Uterus (tissue), 4 donors: ENCODE results near the gene RPGRIP1L. TPM values are rescaled to one million over a fixed set of nuclear protein-coding genes. Genes with fewer than 3 reads are reported as not detected.

Source experiments
- DNase-seq, 2 donors: peaks; one replicate each; pipeline ENCODE4 v3.0.0-alpha.2; 2019 to 2020
- H3K27ac ChIP-seq, 2 donors: fragments of 200-600 bp; sonication (generic); 1 replicate in 1 of 2; 2 replicates in 1 of 2; pipeline ENCODE4 v1.5.1; 2016 to 2018
- H3K27me3 ChIP-seq, 2 donors: fragments of 200-600 bp; sonication (generic); one replicate each; pipeline ENCODE4 v1.5.1; 2018 to 2019; ENCODE audit warnings: control low read depth in 1 of 2
- H3K36me3 ChIP-seq, 2 donors: fragments of 200-600 bp; sonication (generic); one replicate each; pipeline ENCODE4 v1.5.1; 2019; ENCODE audit warnings: control low read depth in 1 of 2
- H3K4me1 ChIP-seq, 2 donors: fragments of 200-600 bp; sonication (generic); one replicate each; pipeline ENCODE4 v1.5.1; 2018 to 2019; ENCODE audit warnings: control low read depth in 1 of 2
- H3K4me3 ChIP-seq, 2 donors: fragments of 200-600 bp; sonication (generic); 1 replicate in 1 of 2; 2 replicates in 1 of 2; pipeline ENCODE4 v1.5.1; 2018 to 2019; ENCODE audit warnings: mild to moderate bottlenecking in 1 of 2
- H3K9me3 ChIP-seq, 2 donors: fragments of 200-600 bp; sonication (generic); one replicate each; pipeline ENCODE4 v1.5.1; 2019; ENCODE audit warnings: control low read depth in 1 of 2
- POLR2A ChIP-seq, 2 donors: fragments of 450-650 bp; IDR thresholded peaks; one replicate each; pipeline ENCODE4 v1.6.1; 2016; ENCODE audit warnings: antibody characterized with exemption in 2 of 2, mild to moderate bottlenecking in 1 of 2, moderate library complexity in 1 of 2
- intact Hi-C: fragments of 100-400 bp; cut with DNase I; formaldehyde crosslinking; loops from one replicate; pipeline ENCODE4 v1.15.1; 2023; ENCODE audit warnings: low total_unique reads
- total RNA-seq, 4 donors: library from RNA; depleted of rRNA in 3 of 4; stranded (reverse); fragments of >200 nt in 3 of 4; gene quantifications; one replicate each; pipeline versions ENCODE4 v1.1.0 to v1.2.4, GENCODE V29; 2014 to 2023
- TF ChIP-seq, protein P1 (sequence below), 4 experiments: fragments of 200-600 bp in 2 of 4; fragments of 450-650 bp in 2 of 4; sonication (generic) in 2 of 4; IDR thresholded peaks; one replicate each; pipeline ENCODE4 v1.5.1; 2016 to 2019; ENCODE audit warnings: antibody characterized with exemption in 4 of 4, mild to moderate bottlenecking in 2 of 4, moderate library complexity in 1 of 4
- donor health status: DM: yes; HTN: yes; CAD: no.

RPGRIP1L gene
- total RNA-seq, 4 donors from 2014 or later, result 1.2 to 35.3 (median 6.2) TPM

DNA sequence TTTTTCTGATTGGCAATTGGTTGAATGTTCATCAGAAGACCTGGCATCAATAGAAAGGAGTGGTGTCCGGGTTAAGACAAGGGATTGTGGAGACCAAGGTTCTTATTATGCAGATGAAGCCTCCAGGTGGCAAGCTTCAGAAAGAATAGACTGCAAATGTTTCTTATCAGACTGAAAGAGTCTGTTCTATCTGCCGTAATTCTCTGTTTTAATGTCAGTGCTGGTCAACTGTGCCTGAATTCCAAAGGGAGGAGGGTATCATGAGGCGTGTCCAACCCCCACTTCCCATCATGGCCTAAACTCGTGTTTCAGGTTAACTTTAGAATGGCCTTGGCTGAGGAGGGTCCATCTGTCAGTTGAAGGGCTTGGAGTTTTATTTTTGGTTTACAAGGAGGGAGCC is 140.2 kb downstream of the RPGRIP1L start:
- Histone ChIP-seq H3K9me3 (no peaks in the 10 kb centered on the region), H3K27ac (no peak overlapping the region), H3K4me3 (no peak overlapping the region), H3K4me1 (no peaks in the 10 kb centered on the region), H3K27me3 (no peaks in the 10 kb centered on the region), H3K36me3 (no peaks in the 10 kb centered on the region)
- intact Hi-C loops, result no loop called here
- TF ChIP-seq, protein P1, sequence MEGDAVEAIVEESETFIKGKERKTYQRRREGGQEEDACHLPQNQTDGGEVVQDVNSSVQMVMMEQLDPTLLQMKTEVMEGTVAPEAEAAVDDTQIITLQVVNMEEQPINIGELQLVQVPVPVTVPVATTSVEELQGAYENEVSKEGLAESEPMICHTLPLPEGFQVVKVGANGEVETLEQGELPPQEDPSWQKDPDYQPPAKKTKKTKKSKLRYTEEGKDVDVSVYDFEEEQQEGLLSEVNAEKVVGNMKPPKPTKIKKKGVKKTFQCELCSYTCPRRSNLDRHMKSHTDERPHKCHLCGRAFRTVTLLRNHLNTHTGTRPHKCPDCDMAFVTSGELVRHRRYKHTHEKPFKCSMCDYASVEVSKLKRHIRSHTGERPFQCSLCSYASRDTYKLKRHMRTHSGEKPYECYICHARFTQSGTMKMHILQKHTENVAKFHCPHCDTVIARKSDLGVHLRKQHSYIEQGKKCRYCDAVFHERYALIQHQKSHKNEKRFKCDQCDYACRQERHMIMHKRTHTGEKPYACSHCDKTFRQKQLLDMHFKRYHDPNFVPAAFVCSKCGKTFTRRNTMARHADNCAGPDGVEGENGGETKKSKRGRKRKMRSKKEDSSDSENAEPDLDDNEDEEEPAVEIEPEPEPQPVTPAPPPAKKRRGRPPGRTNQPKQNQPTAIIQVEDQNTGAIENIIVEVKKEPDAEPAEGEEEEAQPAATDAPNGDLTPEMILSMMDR (IDR thresholded peaks at IDR 0.05), result no peak
- TF ChIP-seq POLR2A (IDR thresholded peaks at IDR 0.05), result no peak
- no peak for DNase-seq

DNA sequence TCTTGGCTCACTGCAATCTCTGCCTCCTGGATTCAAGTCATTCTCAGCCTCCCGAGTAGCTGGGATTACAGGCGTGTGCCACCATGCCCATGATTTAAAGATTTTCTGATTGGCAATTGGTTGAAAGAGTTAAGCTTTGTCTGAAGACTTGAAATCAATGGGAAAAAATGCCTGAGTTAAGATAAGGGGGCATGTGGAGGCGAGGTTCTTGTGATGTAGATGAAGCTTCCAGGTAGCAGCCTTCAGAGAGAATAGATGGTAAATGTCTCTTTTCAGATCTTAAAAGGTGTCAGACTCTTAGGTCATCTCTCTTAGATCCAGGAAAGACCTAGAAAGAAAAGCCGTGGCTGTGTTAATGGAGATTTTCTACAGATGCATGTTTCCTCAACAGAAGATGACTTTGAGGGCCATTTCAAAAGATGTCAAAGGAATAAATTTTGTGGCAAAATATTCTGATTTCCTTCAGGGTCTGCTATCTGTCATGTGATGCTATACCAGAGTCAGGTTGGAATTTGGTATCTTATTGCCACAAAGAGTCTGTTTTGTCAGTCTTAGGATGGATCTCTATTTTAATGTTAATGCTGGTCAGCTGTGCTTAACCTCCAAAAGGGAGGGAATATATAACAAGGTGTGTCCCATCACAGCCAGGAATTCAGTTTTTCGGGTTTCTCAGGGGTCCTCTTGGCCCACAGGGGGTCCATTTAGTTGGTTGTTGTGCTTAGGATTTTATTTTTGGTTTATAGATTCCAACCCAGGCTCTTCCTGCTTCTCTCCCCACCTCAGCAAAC is 142.4 kb downstream of the RPGRIP1L start:
- H3K4me1 ChIP-seq, result no peaks in the 10 kb centered on the region
- no peaks in the 10 kb centered on the region for H3K27me3 ChIP-seq
- TF ChIP-seq, protein P1 (IDR thresholded peaks at IDR 0.05), result no peak
- no peak for TF ChIP-seq POLR2A (IDR thresholded peaks at IDR 0.05)
- DNase-seq, result no peak
- no peaks in the 10 kb centered on the region for H3K36me3 ChIP-seq
- H3K4me3 ChIP-seq, result no peak overlapping the region
- no peaks in the 10 kb centered on the region for H3K9me3 ChIP-seq
- no peak overlapping the region for H3K27ac ChIP-seq
- intact Hi-C loops, result no loop called here

GRCh38 chr16:53559270-53559951 is 144.2 kb downstream of the RPGRIP1L start:
- H3K4me3 ChIP-seq, result no peak overlapping the region
- no peak overlapping the region for H3K27ac ChIP-seq
- H3K9me3 ChIP-seq, result no peaks in the 10 kb centered on the region
- H3K4me1 ChIP-seq, result no peaks in the 10 kb centered on the region
- H3K36me3 ChIP-seq, result no peaks in the 10 kb centered on the region
- H3K27me3 ChIP-seq, result no peaks in the 10 kb centered on the region
- intact Hi-C loops, result no loop called here
- DNase-seq, result no peak
- TF ChIP-seq, protein P1 (IDR thresholded peaks at IDR 0.05), result no peak
- no peak for TF ChIP-seq POLR2A (IDR thresholded peaks at IDR 0.05)

DNA sequence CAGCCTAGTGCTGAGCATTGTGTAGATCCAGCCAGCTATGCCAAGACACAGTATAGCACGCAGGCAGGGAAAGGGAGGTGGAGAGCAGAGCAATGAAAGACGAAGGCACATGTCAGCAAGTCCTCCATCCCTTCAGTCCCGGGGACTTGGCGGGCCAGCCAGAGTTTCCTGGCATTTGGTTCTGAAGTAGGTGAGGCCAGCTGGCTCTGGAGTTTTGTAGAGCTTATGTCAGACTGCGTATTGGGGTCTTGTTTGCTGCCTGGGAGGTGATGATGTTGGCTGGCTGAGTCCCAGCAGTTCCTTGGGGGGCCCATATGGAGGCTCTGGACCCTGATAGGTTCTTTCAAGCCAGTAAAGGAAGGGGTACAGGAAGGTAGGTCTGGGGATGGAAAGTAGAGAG is 144.9 kb downstream of the RPGRIP1L start:
- no peak overlapping the region for H3K4me3 ChIP-seq
- no peaks in the 10 kb centered on the region for H3K9me3 ChIP-seq
- DNase-seq, result no peak
- no peaks in the 10 kb centered on the region for H3K4me1 ChIP-seq
- H3K27me3 ChIP-seq, result no peaks in the 10 kb centered on the region
- H3K36me3 ChIP-seq, result no peaks in the 10 kb centered on the region
- no peak overlapping the region for H3K27ac ChIP-seq
- TF ChIP-seq, protein P1 (IDR thresholded peaks at IDR 0.05), result no peak
- TF ChIP-seq POLR2A (IDR thresholded peaks at IDR 0.05), result no peak
- intact Hi-C loops, result no loop called here

DNA sequence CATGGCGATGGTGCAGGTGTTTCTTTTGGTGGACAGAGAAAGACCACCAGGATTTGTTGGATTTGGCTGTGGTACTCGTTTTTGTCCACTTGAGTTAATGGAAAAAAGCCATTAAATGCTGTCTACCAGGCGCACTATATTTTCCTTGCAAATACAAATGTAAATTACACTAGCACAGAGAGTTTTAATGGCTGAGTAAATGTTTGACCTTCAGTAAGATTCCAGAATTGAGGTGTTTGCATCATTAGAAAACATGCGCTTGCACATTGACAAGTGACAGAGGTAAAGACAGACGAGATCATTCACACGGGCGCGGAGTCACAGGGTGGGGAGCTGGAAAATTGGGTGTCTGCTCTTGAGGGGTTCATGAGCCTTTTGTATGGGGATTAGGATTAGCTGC is 147.1 kb downstream of the RPGRIP1L start:
- H3K27me3 ChIP-seq, result no peaks in the 10 kb centered on the region
- DNase-seq, result no peak
- H3K27ac ChIP-seq, result no peak overlapping the region
- TF ChIP-seq POLR2A (IDR thresholded peaks at IDR 0.05), result no peak
- TF ChIP-seq, protein P1 (IDR thresholded peaks at IDR 0.05), result no peak
- no peak overlapping the region for H3K4me3 ChIP-seq
- H3K4me1 ChIP-seq, result no peaks in the 10 kb centered on the region
- no peaks in the 10 kb centered on the region for H3K36me3 ChIP-seq
- no peaks in the 10 kb centered on the region for H3K9me3 ChIP-seq
- intact Hi-C loops, result no loop called here
